GM18858 (cell line): ENCODE results near the gene SERPING1.

Source experiments
- ATAC-seq: cut with Tn5 transposase; IDR thresholded peaks from one replicate; pipeline ENCODE4 v1.9.1; 2021; ENCODE audit not compliant: unreplicated experiment

The SERPING1 gene

DNA sequence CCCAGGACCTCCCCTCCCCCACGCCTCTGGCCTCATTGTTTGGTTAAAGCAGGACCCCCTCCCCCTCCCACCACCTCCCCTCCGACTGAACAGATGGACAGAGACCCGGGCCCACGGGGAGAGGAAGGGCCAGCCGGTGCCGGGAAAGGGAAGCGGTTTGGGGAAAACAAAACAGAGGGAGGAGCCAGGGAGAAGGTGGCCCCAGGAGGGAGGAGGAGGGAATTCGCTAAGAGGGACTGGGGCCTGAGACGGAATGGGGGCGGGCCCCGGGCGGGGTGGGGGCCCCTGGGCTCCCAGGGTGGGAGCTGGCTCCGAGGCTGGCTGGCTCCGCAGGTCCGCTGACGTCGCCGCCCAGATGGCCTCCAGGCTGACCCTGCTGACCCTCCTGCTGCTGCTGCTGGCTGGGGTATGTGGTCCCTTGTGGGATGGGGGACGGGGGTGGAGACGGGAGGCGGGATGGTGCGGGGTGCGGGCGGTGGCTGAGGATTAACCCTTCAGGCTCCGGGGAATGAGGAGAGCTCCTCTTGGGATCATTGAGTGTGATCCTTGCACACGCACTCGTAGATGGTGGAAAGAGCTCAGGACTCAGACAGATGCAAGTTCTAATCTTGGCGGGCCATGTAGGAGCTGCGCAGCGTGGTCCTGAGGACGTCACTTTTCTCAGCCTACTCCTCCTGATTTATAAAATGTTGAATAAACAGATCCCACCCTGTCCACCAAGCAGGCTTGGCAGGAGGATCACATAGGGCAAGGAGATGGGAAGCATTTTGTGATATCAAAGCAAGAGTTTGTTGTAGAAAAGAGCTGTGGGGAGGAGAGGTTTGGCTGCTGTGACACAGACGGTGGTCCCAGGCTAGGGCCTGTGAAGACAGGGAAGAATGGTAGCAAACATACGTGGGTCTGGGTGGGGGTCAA, 688 bp downstream of the SERPING1 start:
- ATAC-seq, result no peak

DNA sequence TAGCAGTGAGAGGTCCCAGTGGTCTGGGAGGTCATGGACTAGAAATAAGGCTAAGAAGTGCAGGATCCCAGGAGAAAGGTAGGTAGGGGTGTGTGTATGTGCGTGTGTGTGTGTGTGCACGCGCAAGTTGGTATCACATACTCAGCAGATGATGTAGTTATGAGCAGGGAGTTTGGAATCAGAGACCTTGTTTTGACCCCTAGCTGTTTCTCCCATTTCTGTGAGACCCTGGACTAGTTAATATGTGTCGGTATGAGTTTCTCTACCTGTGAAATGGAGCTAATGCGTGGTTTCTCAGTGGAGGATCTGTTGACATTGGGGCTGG, 1.3 kb downstream of the SERPING1 start:
- ATAC-seq, result no peak

DNA sequence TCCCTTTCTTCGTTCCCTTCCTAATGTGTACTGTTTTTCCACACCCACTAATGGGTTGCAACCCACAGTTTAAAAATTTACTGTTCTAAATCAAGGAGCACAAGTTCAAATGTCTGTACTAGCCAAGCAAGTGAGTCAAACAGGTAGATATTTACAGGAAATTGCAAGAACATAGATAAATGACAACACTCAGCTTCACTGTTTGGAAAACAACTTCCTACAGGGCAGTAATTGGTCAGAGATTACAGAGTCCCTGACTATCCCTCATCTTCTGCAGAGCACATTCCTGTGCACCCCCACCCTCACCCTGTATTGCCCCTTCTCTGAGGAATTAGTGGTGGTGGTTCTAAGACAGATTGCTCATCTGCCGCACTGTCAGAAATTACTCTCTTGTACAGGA, 1.9 kb downstream of the SERPING1 start:
- ATAC-seq, result no peak

DNA sequence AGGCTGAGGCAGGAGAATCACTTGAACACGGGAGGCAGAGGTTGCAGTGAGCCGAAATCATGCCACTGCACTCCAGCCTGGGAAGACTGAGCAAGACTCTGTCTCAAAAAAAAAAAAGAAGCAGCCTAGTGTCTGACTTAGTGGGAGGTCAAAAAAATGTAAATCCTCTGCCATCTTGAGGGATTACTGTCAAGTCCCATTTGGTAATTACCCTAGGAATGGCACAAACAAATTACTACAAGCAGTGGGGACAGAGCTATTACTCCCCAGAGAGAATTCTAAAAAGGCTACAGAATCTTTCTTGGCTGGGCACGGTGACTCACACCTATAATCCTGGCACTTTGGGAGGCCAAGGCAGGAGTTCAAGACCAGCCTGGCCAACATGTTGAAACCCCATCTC, 3.8 kb downstream of the SERPING1 start:
- ATAC-seq, result no peak

DNA sequence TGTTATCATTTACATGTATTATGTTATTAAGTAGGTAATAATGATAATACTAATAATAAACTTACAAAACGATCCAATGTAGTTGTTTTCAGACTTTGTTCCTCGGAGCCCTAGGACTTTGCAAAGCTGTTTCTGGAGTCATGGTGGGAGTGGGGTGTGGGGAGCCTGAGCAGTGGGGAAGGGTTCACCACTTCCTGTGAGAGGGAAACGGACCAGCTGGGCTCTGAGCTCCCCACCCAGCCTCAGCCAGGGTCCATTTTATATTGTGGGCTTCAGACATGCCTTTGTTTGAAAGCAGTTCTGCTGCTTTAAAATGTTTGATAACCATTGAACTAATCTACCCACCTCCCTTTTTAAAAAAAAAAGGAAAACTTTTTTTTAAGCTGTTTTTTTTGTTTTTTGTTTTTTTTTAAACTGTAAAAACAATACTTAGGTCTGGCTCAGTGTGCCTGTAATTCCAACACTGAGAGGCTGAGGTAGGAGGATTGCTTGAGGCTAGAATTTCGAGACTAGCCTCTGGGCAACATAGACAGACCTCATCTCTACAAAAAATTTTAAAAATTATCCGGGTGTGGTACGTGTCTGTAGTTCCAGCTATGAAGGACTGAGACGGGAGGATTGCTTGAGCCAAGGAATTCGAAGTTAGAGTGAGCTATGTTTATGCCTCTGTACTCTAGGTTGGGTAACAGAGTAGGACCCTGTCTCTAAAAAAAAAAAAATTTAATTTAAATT, 7.0 kb downstream of the SERPING1 start:
- no peak for ATAC-seq

DNA sequence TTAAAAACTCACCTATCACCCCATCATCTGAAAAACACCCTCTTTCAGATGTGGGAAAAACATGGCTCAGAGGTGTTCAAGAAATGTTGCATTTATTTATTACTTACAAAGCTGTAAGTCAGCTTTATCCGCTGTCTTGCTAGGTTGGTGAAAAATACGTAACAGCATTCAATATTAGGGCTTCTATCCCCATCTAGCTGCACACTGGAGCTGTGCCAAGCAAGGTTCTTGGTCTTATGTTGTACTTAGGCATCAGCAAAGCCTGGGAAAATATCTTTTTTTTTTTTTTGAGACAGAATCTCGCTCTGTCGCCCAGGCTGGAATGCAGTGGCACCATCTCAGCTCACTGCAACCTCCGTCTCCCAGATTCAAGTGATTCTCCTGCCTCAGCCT, 7.5 kb downstream of the SERPING1 start:
- no peak for ATAC-seq

DNA sequence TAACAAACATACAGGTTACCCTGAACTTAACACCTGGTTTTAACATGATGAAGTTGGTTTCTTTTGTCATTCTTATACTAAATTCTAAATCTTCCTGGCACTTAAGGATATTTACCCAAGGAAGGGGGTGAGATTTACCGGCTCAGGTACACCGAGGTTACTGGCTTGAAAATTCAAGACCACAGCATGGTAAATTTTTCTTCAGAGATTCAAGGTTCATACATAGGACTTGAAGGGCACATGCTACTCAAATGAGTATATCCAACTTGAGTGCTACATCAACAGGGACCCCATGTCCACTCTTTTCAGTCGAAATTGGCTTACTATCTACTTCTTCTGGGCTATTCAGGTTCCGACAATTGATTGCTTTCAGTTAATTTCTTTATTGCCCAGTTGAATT, 12.7 kb downstream of the SERPING1 start:
- ATAC-seq, result no peak

DNA sequence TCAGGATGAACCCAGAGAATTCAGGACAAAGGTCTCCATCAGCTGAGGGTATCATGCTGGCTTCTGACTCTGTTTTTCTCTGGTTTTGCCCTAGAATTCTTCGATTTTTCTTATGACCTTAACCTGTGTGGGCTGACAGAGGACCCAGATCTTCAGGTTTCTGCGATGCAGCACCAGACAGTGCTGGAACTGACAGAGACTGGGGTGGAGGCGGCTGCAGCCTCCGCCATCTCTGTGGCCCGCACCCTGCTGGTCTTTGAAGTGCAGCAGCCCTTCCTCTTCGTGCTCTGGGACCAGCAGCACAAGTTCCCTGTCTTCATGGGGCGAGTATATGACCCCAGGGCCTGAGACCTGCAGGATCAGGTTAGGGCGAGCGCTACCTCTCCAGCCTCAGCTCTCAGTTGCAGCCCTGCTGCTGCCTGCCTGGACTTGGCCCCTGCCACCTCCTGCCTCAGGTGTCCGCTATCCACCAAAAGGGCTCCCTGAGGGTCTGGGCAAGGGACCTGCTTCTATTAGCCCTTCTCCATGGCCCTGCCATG, 16.8 kb downstream of the SERPING1 start:
- no peak for ATAC-seq

DNA sequence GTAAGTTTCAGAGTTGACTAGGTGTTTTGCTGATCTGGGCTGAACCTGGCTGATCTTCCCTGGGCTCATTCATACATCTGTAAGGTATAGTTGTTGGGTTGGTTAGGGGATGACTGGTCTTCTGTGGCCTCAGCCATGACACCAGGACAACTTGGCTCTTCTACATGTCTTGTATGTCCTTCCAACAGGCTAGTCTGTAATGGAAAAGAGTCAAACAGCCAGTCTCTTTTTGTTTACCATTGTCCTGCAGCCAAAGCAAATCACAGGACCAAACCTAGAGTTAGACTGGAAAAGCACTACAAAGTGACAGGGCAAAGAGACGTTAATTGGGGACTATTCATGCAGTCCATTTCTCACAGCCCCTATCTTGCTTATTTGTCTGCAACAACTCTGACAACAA, 17.8 kb downstream of the SERPING1 start:
- ATAC-seq, result no peak

DNA sequence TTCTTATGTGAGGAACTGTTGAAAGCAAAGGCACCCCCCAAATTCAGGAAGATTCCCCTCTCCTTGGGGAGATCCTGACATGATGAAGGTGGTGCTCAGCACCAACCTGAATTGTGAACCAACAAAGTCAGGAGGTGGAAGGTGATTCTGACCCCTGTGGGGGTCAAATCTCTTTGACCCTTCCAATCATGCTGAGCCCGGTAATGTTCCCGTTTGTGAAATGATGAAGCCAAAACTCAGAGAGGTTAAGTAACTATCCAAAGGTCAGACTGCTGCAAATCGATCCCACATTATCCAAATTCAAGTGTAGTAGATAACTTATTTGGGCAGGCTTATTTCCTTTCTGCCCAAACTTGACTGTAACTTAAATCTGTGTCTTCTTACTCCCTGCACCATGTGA, 19.1 kb downstream of the SERPING1 start:
- ATAC-seq, result no peak

DNA sequence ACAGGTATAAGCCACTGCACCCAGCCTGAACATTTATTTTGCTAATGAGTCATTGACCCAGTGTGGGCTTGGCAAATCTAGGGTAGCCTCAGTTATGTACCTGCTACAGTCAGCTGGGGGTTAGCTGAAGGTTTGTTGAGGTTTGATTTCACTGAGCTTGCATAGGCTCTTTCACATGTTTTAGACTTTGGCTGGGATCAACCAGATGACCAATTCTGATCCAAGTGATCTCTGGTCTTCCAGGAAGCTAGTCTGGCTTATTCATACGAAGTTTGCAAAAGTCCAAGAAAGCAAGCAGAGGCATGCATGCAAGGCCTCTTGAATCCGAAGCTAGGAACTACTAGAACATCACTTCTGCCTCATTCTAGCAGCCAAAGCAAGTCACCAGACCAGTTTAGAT, 21.0 kb downstream of the SERPING1 start:
- ATAC-seq, result no peak

DNA sequence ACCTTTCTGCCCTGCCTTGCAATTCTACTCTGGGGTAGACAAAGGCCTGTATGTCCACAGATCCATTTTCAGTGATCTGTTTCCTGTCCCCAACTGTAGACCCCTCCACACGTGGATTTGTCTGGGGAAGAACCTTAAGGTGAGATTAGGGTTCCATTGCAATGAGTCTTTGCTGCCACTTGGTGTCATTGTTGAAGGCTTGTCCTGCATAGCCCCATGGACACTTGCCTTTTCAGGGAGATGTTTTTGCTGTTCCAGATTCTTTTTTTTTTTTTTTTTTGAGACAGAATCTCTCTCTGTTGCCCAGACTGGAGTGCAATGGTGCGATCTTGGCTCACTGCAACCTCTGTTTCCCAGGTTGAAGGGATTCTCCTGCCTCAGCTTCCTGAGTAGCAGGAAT, 21.8 kb downstream of the SERPING1 start:
- ATAC-seq, result no peak

DNA sequence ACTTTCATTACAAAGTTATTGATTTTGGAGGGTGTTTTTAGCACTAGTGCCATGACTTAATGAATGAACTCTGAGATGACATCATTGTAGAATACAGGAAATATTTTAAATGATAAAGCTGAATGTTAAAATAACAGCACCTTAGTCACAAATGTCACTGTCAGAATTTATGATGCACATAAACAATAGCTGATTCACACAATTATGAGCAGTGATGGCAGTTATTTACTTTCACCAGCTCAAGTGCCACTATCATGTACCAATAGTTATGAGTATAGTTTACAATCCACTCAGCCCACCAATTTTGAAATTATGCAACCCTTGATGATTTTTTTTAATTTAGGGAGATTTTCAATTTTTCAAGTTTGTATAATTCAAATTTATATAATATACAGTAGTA, 23.0 kb downstream of the SERPING1 start:
- ATAC-seq, result no peak

DNA sequence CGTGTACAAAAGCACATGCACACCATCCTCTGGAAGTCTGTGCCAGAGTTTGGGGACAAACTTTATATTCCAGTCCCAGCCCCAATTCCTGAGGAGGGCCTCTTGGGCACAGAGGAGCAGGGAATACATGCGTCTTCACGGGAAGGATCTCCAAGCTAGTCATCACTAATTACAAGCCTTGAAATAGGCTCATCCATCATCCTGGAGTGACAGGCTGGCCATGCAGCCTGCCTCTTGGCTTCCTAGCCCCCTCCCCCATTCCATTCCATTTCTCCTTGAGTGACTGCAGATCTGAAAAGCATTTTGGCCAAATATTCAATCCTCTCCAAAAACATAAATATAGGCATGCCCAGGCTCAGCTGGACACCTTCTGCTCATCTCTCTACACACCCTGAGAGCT, 24.8 kb downstream of the SERPING1 start:
- no peak for ATAC-seq

DNA sequence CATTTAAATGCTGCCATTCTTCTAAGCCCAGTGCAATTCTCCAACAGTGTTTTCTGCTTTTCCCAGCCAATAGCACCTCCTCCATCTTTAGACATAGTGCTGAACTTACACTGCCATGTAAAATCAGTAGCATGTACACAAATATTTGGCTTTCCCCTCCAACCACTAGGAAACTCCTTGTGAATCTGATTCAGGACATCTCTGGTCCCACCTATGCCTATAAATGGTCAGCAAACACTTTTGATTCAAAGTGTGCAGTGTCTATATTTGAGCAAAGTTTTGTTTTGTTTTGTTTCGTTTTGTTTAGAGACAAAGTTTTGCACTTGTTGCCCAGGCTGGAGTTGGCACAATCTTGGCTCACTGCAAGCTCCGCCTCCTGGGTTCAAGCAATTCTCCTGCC, 27.4 kb downstream of the SERPING1 start:
- no peak for ATAC-seq

DNA sequence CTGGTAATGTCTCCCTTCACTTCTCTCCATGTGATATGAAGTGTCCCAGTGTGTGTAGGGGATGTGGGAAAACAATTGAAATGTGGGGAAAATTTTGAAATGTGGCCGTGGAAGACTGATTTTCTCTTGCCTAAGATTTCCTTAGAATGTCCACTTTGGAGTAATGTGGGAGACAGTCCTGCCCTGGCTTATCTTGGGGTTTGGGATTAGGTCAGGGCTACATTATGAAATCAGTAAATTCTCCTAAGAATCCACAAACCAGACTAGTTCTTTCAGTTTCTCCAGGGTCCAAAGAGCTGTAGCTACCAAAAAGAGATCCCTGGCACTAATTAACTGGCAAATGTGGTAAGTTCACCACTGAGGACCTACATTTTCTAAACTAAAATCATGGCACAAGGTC, 29.4 kb downstream of the SERPING1 start:
- ATAC-seq, result no peak

DNA sequence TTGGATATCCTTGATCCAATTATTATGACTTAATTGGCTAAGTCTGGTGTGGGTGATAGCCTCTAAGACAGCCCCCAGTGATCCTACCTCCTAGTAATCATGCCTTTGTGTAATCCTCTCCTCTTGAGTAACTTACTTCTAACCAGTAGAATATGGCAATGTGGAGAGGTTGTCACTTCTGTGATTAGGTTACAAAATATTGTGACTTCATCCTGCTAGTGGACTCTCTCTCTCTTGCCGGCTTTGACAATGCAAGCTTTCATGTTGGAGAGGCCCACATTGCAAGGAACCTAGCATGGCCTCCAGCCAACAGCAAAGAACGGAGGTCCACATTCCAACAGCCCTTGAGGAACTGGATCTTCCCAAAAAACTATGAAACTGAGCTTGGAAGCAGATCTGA, 32.7 kb downstream of the SERPING1 start:
- ATAC-seq, result no peak

DNA sequence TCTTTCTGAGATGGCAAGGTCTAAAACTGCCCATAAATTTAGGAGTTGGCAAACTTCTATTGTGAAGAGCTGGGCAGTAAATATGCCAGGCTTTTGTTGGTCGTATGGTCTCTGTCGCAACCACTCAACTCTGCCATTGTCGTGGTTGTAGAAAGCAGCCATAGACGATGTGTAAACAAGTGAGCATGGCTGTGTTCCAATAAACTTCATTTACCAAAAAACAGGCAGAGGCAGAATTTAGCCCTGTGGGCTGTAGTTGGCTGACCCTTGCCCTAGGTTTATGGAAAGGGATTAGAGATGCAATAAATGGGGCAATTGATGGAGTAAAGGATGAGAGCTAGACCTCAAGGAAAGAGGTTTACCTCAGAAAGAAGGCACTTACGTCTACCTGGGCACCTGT, 34.6 kb downstream of the SERPING1 start:
- ATAC-seq, result no peak

DNA sequence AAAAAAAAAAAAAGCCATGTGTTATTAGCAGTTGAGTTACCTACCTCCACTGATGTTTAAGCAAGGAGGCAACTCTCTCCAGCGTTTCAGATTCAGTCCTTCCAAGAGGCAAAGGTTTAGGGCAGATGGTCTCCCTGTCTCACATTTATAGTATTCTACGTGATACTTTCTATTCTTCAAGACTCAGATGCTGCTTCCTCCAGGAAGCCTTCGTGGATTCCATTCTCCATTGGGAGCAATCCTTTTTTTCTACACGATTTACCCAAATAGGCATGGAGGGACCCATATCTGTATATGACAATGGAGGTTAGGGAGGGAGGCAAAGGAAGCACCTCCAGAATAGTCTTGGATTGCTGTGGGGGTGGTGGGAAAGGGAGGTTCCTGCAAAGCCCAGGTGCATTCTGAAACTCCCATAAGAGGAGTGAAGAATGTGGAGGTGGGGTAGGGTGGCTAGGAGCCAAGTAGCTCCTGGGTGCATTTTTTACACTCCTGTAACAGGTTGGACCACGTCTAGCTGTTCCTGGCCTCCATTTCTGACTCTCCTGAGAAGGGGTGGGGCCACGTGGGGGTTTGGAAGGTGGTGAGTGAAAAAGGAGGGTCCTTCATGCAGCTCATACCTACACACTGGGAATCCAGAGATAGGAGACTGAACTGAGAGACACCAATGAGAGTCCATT, 36.0 kb downstream of the SERPING1 start:
- no peak for ATAC-seq

DNA sequence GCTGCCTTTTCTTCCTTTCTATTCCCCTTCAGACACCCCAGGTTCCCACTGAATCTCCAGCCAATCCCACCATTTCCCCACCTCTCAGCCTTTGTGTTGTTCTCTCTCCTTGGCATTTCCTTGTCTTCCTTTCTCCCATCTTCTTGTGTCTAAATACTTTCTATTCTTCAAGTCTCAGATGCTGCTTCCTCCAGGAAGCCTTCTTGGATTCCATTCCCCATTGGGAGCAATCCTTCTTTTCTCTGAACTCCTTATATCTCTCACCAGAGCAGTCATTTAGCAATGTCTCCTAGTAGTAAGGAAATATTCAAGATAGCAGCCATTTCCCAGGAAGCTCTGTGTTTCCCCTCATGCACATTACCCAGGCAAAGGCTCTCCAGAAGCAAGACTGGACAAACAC, 36.8 kb downstream of the SERPING1 start:
- ATAC-seq, result no peak

DNA sequence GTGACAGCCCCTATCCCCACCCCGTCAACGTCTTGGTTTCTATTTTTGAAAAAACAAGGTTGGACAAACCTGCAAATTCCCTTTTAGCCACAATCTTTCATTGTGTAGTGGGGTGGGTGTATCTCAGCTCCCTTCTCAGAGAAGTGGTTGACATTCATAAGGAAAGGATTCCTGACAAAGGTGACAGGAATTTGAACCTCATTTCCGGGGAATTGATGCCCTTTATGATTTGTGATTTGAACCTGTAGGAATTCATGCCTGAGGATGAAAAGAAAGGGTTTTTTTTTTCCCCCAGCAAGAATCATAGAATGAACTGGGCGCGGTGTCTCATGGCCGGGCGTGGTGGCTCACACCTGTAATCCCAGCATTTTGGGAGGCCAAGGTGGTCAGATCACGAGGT, 37.8 kb downstream of the SERPING1 start:
- ATAC-seq, result no peak

DNA sequence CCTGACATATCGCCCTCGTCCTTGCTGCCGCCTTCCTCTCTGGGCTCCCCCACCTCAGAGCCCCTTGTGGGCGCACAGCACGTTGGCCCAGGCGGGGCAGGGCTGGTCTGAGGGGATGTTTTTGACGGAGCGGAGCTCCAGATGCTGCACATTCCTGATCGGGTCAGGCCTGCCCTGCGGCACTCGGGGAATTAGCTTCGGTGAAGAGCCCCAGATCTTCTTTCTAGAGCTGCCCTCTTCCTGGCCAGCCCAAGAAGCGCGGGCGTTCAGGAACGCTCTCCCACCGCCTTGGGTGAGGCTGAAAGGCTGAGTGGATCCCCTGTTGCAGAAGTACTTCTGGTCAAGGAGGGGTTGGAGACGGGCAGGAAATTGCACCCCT, 40.1 kb downstream of the SERPING1 start:
- no peak for ATAC-seq
